SU-DHL-6 (cell line): ENCODE data around the gene TXNDC2.

Experiments used
- EZH2phosphoT487 ChIP-seq: fragments of 200-600 bp; sonication (generic), shearing (Covaris generic); conservative IDR thresholded peaks from 2 replicates; pipeline ENCODE4 v1.6.1; 2018; ENCODE audit warnings: mild to moderate bottlenecking, antibody characterized with exemption, low read length, moderate library complexity, mixed read lengths
- TF ChIP-seq, protein P1 (sequence below): fragments of 200-600 bp; sonication (generic); IDR thresholded peaks from one replicate; pipeline ENCODE4 v1.5.1; 2017; ENCODE audit warnings: antibody characterized with exemption, mild to moderate bottlenecking, low read length, moderate library complexity; ENCODE audit not compliant: insufficient read depth, poor library complexity, severe bottlenecking

DNA sequence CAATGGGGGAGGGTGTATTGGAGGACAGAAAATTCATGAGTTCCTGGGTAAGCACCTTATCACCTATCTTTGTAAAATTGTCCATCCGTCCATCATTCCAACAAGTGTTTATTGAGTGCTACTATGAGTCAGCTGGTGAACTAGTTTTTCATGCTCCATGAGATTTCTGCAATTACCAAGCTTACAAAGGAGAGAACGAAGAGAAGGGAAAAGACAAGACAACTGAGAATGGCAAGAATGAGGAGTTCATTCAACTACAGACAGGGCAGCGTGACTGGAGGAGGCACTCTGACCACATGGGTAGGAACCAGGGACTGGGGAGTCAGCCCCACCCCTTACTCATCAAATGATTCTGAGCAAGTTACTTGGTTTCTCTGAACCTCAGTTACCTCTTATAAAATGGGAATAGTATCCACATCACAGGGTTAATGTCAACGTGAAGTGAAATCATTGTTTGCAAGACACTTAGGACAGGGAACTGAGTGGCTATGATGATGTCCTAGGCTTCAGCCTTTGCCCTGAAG lies 18.6 kb upstream of the TXNDC2 start:
- TF ChIP-seq, protein P1, sequence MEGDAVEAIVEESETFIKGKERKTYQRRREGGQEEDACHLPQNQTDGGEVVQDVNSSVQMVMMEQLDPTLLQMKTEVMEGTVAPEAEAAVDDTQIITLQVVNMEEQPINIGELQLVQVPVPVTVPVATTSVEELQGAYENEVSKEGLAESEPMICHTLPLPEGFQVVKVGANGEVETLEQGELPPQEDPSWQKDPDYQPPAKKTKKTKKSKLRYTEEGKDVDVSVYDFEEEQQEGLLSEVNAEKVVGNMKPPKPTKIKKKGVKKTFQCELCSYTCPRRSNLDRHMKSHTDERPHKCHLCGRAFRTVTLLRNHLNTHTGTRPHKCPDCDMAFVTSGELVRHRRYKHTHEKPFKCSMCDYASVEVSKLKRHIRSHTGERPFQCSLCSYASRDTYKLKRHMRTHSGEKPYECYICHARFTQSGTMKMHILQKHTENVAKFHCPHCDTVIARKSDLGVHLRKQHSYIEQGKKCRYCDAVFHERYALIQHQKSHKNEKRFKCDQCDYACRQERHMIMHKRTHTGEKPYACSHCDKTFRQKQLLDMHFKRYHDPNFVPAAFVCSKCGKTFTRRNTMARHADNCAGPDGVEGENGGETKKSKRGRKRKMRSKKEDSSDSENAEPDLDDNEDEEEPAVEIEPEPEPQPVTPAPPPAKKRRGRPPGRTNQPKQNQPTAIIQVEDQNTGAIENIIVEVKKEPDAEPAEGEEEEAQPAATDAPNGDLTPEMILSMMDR, result no peak
- no peak for TF ChIP-seq EZH2phosphoT487
